HAP-1 (cell line): ENCODE measurements around the gene MLXIPL.
"Not testable (repeated sequence)": the region's sequence is repeated elsewhere in the genome, so short reads cannot be mapped to it uniquely, and the experiment has no call there.

ENCODE experiments used
- DNase-seq, 2 experiments: peaks; one replicate each; pipeline ENCODE4 v3.0.0-alpha.2; 2016 to 2020; ENCODE audit warnings: low spot score in 2 of 2
- H3K27me3 ChIP-seq: fragments of 250-450 bp; sonication (Bioruptor Pico); 2 replicates; pipeline ENCODE4 v1.5.1; 2020; ENCODE audit warnings: low read depth, mild to moderate bottlenecking, moderate library complexity
- H3K36me3 ChIP-seq: fragments of 250-450 bp; sonication (Bioruptor Pico); replicated peaks from 2 replicates; pipeline ENCODE4 v1.5.1; 2020; ENCODE audit warnings: mild to moderate bottlenecking
- H3K4me1 ChIP-seq: fragments of 250-450 bp; sonication (Bioruptor Pico); 2 replicates; pipeline ENCODE4 v1.5.1; 2020; ENCODE audit warnings: mild to moderate bottlenecking
- H3K4me3 ChIP-seq: fragments of 250-450 bp; sonication (Bioruptor Pico); 2 replicates; pipeline ENCODE4 v1.5.1; 2020; ENCODE audit warnings: mild to moderate bottlenecking, moderate library complexity
- H3K9me3 ChIP-seq: fragments of 250-450 bp; sonication (Bioruptor Pico); 2 replicates; pipeline ENCODE4 v1.5.1; 2020; ENCODE audit warnings: mild to moderate bottlenecking, moderate library complexity
- in situ Hi-C: fragments of 300-500 bp; cut with MboI; formaldehyde crosslinking; loops from 3 replicates; pipeline ENCODE4 v1.14.3; 2020; ENCODE audit warnings: low sequenced_read_pairs, inconsistent platforms, mixed read lengths

MLXIPL gene

DNA sequence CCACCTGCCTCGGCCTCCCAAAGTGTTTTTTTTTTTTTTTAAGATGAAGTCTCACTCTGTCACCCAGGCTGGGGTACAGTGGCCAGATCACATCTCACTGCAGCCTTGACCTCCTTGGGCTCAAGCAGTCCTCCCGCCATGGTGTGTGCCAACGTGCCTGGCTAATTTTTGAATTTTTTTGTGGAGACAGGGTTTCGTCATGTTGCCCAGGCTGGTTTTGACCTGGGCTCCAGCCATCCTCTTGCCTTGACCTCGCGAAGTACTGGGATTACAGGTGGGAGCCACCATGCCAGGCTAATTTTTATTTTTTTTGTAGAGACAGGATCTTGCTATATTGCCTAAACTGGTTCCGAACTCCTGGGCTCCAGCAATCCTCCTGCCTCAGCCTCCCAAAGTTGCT is 9.0 kb upstream of the MLXIPL start:
- Histone ChIP-seq H3K4me1 (no peaks in the 10 kb centered on the region), H3K9me3 (no peaks in the 10 kb centered on the region), H3K36me3 (no peaks in the 10 kb centered on the region), H3K27me3 (peaks cover 8% of the 10 kb centered on the region; the same call in 1 of the 2 replicates), H3K4me3 (no peak overlapping the region)
- in situ Hi-C loops = no loop called here
- DNase-seq = no peak

DNA sequence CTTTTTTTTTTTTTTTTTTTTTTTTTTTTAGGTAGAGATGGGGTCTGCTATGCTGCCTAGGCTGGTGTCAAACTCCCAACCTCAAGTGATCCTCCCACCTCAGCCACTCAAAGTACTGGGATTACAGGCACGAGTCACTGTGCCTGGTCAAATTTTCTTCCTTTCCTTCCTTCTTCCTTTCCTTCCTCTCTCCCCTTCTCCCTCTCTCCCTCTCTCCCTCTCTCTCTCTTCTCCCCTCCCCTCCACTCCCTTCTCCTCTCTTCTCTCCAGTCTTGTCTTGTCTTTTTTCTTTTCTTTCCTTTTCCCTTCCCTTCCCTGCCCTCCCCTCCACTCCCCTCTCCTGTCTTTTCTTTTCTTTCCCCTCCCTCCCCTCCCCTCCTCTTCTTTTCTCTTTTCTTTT is 7.2 kb upstream of the MLXIPL start:
- no peak for DNase-seq
- H3K4me3 ChIP-seq = no peak overlapping the region
- H3K4me1 ChIP-seq = no peaks in the 10 kb centered on the region
- in situ Hi-C loops = no loop called here
- H3K27me3 ChIP-seq = peaks cover 9% of the 10 kb centered on the region; the same call in 1 of the 2 replicates
- H3K36me3 ChIP-seq = no peaks in the 10 kb centered on the region
- no peaks in the 10 kb centered on the region for H3K9me3 ChIP-seq

DNA sequence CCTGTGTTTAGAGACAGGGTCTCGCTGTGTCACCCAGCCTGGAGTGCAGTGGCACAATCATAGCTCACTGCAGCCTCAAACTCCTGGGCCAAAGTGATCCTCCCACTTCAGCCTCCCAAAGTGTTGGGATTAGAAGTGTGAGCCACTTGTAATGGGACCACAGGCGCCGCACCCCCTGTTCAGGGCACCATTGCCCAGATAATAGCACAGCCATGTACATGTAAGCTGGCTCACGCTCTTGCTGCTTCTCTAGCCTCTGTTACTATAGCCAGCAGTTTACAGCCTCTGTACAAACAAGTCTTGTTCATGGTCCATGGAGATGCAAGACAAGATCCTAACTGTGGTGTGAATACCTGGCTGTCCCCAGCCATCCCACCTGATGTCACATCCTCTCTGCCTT is 4.2 kb upstream of the MLXIPL start:
- H3K9me3 ChIP-seq = no peaks in the 10 kb centered on the region
- in situ Hi-C loops = no loop called here
- H3K4me3 ChIP-seq = no peak overlapping the region
- H3K36me3 ChIP-seq = no peaks in the 10 kb centered on the region
- H3K4me1 ChIP-seq = no peaks in the 10 kb centered on the region
- DNase-seq = no peak
- peaks cover 9% of the 10 kb centered on the region; the same call in 1 of the 2 replicates for H3K27me3 ChIP-seq

DNA sequence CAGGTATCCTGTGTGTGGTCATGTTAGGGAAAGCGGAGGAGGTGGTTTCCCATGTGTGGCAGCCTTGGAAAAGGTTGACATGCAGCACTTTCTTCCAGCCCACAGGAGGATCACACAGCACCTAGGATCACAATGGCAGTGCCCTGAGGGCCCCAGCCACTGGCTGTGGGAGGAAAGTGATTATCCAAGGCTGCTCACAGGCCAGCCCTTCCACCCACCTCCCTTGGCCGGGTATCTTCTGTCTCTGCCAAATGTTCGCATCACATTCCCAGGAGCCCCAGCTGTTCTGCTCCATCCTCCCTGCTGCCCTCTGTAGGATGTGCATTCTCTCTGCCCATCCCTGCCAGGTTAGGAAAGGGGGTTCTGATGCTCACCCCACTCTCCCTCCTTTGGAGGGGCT is 2.5 kb upstream of the MLXIPL start:
- Histone ChIP-seq H3K27me3 (peaks cover 6% of the 10 kb centered on the region; the same call in 1 of the 2 replicates), H3K4me1 (no peaks in the 10 kb centered on the region), H3K4me3 (no peak overlapping the region), H3K9me3 (no peaks in the 10 kb centered on the region), H3K36me3 (no peaks in the 10 kb centered on the region)
- DNase-seq = no peak
- in situ Hi-C loops = no loop called here

DNA sequence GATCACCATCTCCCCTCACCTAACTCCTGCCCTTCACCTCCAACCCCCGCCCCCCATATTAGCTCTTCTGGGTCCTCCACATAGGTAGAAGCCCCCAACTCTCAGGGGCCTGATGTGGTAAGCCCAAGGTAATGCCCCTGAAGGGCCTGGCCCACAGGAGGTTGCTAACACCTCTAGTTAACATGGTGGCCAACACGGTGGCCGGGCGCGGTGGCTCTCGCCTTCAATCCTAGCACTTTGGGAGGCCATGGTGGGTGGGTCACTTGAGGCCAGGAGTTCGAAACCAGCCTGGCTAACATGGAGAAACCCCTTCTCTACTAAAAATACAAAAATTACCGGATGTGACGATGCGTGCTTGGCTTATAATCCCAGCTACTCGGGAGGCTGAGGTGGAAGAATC is 954 bp upstream of the MLXIPL start:
- Histone ChIP-seq H3K36me3 (no peaks in the 10 kb centered on the region), H3K4me3 (no peak overlapping the region)
- in situ Hi-C loops = no loop called here

DNA sequence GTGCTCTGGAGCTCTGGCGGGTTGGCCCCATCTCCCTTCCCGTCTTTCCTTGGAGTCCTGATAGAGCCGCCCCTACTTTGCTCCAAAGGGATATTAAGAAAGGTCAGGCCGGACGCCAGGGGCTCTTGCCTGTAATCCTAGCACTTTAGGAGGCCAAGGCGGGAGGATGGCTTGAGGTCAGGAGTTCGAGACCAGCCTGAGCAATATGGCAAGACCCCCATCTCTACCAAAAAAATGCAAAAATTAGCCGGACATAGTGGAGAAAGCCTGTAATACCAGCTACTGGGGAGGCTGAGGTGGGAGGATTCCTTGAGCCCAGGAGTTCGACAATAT is 313 bp upstream of the MLXIPL start:
- DNase-seq = no peak
- Histone ChIP-seq H3K4me1 (no peaks in the 10 kb centered on the region), H3K27me3 (peaks cover 6% of the 10 kb centered on the region; the same call in 1 of the 2 replicates), H3K4me3 (no peak overlapping the region), H3K9me3 (no peaks in the 10 kb centered on the region), H3K36me3 (no peaks in the 10 kb centered on the region)
- in situ Hi-C loops = no loop called here

More for the DNA sequence above, 954 bp upstream of the MLXIPL start:
- Histone ChIP-seq H3K4me1 (no peaks in the 10 kb centered on the region), H3K9me3 (no peaks in the 10 kb centered on the region), H3K27me3 (peaks cover 6% of the 10 kb centered on the region; the same call in 1 of the 2 replicates)
- no peak for DNase-seq

DNA sequence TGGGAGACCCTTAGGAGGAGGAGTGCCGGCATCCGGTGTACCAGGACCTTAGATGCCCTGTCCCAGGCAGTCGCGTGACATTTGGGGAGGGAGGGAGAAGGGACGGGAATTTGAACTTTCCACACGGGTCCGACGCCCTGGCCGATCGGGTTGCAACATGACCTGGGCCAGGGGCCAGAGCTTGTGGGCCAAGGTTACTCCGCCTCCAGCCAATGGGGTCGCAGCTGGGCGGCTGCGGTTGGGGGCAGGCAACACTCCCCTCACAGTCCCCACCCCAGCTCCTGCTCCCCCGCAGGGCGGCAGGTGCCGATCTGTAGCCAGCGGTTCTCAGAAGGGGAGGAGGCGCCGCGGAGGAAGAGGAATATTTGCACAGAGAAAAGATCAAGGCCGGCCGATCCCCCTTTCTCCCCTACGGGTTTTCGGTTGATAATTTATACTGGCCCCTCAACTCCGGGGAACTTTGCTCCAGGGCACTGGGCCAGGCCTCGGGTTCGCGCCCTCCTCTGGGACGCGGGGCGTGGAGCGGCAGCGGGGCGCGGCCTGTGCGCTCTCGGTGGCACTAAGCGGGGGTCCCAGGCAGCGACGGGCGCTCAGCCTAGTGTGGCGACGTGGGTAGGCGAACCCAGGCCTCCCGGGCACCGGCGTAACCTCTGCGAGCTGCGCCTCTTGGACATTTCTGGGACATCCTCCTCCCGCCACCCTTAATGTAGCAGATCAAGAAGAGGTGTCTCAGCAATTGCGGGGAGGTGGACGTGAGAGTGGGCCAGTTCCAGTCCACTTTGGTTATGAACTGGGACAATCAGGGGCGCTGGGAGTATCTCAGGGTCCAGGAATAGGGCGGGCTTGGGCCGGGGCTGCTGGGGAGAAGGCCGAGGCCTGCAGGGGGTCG is 1.2 kb downstream of the MLXIPL start:
- in situ Hi-C loops = no loop called here
- Histone ChIP-seq H3K27me3 (no peaks in the 10 kb centered on the region), H3K9me3 (no peaks in the 10 kb centered on the region), H3K4me3 (no peak overlapping the region), H3K4me1 (no peaks in the 10 kb centered on the region), H3K36me3 (no peaks in the 10 kb centered on the region)
- DNase-seq = no peak

DNA sequence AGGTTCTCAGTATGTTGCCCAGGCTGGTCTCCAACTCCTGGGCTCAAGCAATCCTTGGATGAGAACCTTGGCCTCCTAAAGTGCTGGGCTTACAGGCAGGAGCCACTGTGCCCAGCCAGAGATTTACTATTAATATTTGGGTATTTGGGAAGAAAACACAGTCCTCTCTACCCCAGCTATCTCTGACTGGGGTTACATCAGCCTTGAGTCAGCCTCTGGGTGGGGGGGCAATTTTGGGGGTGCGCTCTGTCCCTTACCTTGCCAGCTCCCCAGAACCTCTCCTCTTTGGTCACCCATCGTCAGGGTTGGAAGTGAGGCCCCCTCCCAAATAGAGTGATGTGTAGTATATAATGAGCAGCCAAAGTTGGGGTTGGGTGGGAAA is 1.8 kb downstream of the MLXIPL start:
- Histone ChIP-seq H3K27me3 (no peaks in the 10 kb centered on the region), H3K4me1 (no peaks in the 10 kb centered on the region), H3K36me3 (no peaks in the 10 kb centered on the region), H3K9me3 (no peaks in the 10 kb centered on the region), H3K4me3 (no peak overlapping the region)
- in situ Hi-C loops = no loop called here
- no peak for DNase-seq

DNA sequence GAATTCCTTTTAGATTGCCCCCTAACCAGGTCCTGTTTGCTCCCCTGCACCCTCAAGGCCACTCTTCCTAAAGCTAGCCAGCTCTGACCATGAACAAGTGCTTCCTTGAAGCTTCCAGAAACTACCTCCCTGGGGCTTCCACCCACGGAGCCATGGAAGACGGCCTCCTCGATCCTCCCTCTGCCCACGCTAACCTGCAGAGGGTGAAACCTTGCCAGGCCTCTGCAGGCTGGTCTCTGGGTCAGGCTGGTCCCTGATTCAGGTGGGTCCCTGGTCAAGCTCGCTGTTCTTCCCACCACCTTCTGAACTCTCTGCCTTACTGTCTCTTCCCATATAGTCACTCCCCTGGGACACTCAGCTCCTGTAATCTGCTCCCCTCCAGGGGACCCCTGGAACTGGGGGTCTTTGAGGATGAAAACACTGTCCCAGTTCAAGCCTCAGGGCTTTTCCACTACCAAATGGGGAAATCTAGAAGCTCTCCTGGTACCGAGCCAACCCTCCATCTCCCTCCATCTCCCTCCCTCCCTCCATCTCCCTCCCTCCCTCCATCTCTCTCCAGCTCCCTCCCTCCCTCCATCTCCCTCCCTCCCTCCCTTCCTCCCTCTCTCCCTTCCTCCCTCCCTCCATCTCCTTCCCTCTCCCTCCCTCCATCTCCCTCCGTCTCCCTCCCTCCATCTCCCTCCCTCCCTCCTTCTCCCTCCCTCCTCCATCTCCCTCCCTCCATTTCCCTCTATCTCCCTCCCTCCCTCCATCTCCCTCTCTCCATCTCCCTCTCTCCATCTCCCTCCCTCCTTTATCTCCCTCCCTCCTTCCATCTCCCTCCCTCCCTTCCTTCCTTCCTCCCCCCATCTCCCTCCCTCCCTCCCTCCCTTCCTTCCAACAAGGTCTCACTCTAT is 2.9 kb downstream of the MLXIPL start:
- DNase-seq = no peak
- Histone ChIP-seq H3K36me3 (no peaks in the 10 kb centered on the region), H3K9me3 (no peaks in the 10 kb centered on the region), H3K4me1 (no peaks in the 10 kb centered on the region), H3K27me3 (no peaks in the 10 kb centered on the region), H3K4me3 (no peak overlapping the region)
- in situ Hi-C loops = no loop called here

DNA sequence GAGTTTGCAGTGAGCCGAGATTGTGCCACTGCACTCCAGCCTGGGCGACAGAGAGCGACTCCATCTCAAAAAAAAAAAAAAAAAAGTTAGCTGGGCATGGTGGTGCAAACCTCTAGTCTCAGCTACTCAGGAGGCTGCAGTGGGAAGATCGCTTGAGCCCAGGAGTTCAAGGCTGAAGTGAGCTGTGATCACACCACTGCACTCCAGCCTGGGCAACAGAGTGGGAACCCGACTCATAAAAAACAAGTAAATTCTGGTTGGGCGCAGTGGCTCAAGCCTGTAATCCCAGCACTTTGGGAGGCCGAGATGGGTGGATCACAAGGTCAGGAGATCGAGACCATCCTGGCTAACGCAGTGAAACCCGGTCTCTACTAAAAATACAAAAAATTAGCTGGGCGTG is 4.9 kb downstream of the MLXIPL start:
- in situ Hi-C loops, H3K4me3 ChIP-seq, H3K36me3 ChIP-seq, H3K4me1 ChIP-seq, H3K27me3 ChIP-seq, H3K9me3 ChIP-seq, DNase-seq: not testable (repeated sequence)

DNA sequence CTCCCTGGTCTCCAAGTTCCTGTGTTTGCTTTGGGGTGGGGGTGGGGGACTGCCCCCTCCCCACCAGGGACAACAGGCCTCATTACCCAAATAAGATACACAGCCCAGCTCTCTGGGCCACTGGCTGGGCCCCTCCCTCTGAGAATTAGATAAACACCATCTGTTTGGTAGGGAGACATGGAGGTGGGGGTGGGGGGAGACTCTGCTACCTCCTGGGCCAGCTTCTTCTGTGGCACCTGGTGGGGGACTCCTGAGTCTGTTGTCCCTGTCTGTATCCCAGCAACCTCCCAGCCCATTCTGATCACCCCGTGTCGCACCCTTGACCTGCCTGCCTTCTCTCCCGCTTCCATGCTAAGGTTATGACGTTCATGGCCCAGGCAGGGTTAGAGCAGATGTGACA is 5.8 kb downstream of the MLXIPL start:
- no peak for DNase-seq
- H3K4me1 ChIP-seq = no peaks in the 10 kb centered on the region
- no peak overlapping the region for H3K4me3 ChIP-seq
- H3K36me3 ChIP-seq = no peaks in the 10 kb centered on the region
- in situ Hi-C loops = no loop called here
- H3K9me3 ChIP-seq = no peaks in the 10 kb centered on the region
- no peaks in the 10 kb centered on the region for H3K27me3 ChIP-seq

DNA sequence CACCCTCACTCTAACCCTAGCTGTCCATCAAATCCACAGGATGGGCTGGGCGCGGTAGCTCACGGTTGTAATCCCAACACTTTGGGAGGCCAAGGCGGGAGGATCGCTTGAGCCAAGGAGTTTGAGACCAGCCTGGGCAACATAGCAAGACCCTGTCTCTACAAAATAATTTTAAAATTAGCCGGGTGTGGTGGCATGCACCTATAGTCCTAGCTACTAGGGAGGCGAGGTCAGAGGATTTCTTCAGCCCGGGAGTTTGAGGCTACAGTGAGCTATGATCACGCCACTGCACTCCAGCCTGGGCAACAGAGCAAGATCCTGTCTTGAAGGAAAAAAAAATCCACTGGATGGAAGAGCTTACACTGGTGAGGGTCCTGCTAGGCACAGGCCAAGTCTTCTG is 6.8 kb downstream of the MLXIPL start:
- H3K4me1 ChIP-seq, H3K27me3 ChIP-seq, in situ Hi-C loops, H3K36me3 ChIP-seq, H3K9me3 ChIP-seq, H3K4me3 ChIP-seq, DNase-seq: not testable (repeated sequence)

DNA sequence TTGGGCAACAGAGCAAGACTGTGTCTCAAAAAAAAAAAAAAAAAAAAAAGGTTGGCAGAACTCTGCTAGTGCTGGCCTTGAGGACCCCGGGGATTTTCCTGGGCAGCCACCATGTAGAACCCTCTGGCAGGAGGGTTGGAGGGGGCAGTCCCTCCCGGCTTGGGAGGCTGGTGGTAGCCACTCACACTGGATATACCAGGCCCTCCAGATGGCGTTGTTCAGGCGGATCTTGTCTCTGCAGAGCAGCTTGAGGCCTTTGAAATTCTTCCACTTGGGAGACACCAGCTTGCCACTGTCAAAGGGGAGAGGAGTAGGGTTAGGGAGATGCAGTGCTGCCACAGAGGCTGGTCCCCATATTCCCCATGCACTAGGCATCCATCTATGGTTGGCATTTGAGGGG is 8.4 kb downstream of the MLXIPL start:
- H3K4me3 ChIP-seq = no peak overlapping the region
- H3K9me3 ChIP-seq = no peaks in the 10 kb centered on the region
- no peak for DNase-seq
- in situ Hi-C loops = no loop called here
- H3K4me1 ChIP-seq = no peaks in the 10 kb centered on the region; the same call in 1 of the 2 replicates
- H3K36me3 ChIP-seq = no peaks in the 10 kb centered on the region
- no peaks in the 10 kb centered on the region for H3K27me3 ChIP-seq

DNA sequence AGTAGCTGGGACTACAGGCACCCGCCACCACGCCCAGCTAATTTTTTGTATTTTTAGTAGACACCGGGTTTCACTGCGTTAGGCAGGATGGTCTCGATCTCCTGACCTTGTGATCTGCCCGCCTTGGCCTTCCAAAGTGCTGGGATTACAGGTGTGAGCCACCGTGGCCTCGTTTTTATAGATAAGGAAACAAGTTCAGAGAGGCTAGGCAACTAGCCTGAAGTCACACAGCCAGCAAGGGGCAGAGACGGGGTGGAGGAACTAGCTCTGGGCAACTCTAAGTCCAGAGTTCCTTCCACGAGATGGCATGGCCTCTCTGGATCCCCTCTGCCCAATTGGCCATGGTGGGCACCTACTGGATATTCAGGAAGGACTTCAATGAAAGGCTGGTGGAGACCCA is 9.4 kb downstream of the MLXIPL start:
- H3K36me3 ChIP-seq, in situ Hi-C loops, H3K27me3 ChIP-seq, H3K4me1 ChIP-seq, DNase-seq, H3K4me3 ChIP-seq, H3K9me3 ChIP-seq: not testable (repeated sequence)
